Activated naive CD4-positive, alpha-beta T cell (primary cell): Measurements from ENCODE around the gene LINGO3.
"Not testable (repeated sequence)": the region's sequence is repeated elsewhere in the genome, so short reads cannot be mapped to it uniquely, and the experiment has no call there.

ENCODE experiments used
- DNase-seq, 4 experiments: peaks; one replicate each; lab custom pipeline; 2025; lab: John Stamatoyannopoulos, UW

The LINGO3 gene

GRCh38 chr19:2281265-2282061, 26.5 kb downstream of the LINGO3 start:
- not testable (repeated sequence) for DNase-seq

GRCh38 chr19:2280633-2281264, 27.2 kb downstream of the LINGO3 start:
- no peak for DNase-seq

- DNase-seq: no peak
Observed at GRCh38 chr19:2278459-2279158, 29.3 kb downstream of the LINGO3 start.

DNA sequence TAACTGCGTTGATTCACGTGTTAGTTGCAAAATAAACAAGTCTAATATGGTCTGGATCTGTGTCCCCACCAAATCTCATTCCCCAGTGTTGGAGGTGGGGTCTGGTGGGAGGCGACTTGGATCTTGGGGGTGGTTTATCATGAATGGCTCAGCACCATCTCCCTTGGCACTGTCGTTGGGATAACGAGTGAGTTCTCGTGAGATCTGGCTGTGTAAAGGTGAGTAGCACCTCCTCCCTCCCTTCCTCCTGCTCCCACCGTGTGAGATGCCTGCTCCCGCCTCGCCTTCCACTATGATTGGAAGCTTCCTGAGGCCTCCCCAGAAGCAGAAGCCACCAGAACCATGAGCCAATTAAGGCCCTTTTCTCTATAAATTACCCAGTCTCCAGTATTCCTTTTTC, 30.8 kb downstream of the LINGO3 start:
- DNase-seq: no peak

DNA sequence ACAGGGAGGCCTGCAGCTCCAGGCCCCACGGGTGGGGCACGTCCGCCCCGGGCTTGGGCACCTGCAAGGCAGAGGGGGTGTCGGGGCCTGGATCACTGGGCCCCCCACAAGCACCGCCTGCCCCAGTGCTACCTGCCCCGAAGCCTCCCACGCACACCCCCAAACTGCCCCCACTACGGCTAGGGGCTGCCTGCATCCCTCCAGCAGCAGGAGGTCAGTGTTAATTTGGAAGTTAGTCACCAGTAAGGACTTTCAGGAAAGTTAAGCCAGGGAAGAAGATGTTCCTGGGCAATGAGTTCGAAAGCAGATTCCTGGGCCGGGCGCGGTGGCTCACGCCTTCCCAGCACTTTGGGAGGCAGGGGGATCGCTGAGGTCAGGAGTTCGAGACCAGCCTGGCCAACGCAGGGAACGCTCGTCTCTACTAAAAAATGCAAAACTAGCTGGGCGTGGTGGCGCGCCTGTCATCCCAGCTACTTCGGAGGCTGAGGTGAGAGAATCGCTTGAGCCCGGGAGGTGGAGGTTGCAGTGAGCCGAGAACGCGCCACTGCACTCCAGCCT, 31.4 kb downstream of the LINGO3 start:
- DNase-seq: no peak

- DNase-seq: no peak
Observed at GRCh38 chr19:2275588-2276428, 32.1 kb downstream of the LINGO3 start.

GRCh38 chr19:2274931-2275535, 32.9 kb downstream of the LINGO3 start:
- peak in 1 of 4 experiments; percentile 51 for DNase-seq

DNA sequence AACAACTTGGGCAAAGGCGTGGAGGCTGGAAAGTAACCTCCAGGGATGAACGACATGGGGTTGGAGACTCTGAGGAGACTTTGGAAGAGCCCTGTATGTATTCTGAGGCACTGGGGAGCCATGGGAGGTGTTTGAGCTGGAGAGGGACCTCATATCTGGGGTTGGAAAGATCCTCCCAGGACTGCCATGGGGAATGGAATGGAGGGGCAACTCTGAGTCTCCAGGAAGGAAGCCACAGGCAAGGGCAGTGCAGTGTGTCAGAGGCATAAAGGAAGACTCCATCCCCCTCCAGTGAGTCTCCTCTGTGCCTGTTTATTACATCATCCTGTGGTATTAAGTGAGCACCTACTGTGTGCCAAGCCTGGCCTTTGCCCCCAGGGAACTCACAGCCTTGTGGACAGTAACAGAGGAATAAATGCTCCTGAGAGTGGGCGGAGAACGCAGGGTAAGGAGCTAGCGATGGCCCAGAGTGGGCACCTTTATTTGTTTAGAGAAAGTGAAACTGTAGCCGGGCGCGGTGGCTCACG, 33.7 kb downstream of the LINGO3 start:
- no peak for DNase-seq

DNA sequence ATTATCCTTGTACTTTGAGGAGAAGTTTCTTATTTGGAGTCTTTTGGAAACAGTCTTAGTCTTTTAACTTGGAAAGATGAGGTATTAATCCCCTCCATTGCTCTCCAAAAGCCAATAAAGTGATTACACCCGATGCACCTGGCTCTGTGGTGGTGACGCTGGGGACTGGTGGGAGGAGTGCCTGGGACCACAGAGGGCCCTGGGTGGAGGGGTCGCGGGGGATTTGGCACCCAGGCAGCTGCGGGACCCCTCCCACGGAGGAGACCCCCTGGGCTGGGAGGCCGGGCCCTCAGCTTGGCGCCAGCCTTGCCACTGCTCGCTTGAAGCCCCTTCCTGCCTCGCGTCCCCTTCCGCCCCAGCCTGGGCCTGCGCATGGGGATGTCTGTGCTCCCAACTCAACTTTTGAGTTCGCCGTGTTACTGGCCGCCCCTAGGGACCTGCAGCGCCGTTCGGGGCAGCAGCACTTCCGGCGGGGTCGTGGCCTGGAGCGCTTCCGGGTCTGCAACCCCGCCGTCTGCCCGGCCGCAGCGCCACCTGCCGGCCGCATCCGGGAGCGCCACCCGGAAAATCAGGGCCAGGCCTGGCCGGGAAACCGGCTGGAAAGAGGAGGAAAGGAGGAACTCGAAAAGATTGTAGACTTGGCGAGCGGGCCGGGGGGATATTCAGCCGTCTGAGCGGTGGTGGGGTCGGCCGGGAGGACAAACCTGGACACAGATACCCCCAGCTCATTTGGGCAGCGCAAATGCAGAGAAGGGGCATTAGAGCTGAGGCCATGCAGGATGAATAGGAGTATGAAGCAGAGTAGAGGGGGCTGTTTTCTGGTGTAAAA, 34.4 kb downstream of the LINGO3 start:
- peak; percentile 46 to 67 (median 54) for DNase-seq

DNA sequence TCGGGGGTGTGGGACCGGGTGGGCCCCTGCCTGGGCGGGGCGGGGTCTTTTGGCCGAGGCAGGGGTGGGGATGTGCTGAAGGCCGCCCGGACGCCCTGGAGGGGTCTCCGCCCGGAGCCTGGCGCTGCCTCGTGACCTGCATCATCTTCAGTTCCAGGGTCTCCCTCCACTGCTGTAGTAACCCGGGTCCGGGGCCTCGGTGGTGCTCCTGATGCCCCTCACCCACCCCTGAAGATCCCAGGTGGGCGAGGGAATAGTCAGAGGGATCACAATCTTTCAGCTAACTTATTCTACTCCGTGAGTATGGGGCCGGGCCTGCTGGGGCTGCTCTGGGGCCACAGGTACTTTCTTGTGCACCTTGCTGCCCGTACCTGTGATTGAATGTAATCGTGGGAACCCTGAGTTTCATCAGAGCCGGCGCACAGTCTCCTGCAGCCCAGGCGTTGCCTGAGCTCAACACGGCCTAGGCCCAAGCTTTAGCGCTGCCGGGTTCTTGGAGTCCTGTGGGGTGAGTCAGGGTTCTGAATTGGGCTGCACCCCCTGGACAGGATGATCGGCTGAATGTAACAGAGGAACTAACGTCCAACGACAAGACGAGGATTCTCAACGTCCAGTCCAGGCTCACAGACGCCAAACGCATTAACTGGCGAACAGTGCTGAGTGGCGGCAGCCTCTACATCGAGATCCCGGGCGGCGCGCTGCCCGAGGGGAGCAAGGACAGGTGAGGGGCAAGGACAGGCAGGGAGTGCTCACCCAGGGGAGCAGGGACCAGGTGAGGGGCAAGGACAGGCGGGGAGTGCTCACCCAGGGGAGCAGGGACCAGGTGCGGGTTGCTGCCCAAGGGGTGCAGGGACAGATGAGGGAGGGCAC, 36.5 kb downstream of the LINGO3 start:
- no peak for DNase-seq

DNA sequence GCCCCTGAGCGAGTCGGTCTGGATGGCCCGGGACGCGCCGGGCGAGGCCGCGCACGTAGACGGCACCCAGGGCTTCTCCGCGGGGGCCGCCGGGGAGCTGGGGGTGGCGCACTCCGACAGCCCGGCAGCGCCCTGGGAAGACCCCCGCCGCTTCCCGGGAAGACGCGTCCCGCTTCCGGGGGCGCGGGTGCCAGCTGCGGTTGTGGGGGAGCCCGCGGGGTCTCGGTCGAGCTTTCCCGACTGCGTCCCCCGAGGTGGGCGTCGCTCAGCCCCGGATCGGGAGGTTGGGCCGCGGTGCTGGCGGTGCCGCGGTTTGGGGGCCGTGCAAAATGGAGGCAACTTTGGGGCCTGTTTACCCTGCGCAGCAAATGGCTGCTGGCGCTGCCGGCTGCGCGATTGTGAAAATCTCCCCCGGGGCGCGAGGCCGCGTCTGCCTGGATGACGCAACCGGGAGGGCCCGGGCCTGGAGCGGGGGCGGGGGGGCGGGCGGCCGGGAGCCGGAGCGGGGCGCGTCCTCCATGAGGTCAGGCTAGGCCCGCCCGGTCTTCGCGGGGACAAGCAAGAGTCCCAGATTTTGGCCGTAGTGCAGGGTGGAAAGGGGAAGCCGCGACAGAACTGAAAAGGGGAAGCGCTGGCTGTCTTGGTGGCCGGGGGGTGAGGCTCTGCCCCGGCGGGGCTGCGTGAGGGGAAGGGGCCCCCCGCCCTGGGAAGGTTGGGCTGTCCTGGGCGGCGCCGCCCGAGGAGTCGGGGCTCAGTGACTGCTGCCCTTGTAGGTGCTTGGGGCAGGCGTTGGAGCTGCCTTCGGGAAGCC, 37.3 kb downstream of the LINGO3 start:
- peak in 3 of 4 experiments; percentile 31 to 51 (median 43) for DNase-seq

DNA sequence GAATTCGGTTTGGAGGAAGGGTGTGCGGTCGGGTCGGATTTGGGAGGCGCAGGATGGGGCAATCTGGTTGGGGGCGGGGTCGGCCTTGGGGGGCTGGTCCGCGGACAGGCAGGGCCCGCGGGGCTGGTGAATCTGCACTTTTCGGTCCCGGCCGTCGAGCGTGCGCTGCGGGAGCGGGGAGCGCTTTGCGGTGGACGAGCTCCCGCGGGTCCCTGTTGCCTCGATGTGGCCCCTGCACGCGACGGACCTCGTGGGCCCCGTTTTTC, 37.9 kb downstream of the LINGO3 start:
- DNase-seq: peak in 1 of 4 experiments; percentile 43

DNA sequence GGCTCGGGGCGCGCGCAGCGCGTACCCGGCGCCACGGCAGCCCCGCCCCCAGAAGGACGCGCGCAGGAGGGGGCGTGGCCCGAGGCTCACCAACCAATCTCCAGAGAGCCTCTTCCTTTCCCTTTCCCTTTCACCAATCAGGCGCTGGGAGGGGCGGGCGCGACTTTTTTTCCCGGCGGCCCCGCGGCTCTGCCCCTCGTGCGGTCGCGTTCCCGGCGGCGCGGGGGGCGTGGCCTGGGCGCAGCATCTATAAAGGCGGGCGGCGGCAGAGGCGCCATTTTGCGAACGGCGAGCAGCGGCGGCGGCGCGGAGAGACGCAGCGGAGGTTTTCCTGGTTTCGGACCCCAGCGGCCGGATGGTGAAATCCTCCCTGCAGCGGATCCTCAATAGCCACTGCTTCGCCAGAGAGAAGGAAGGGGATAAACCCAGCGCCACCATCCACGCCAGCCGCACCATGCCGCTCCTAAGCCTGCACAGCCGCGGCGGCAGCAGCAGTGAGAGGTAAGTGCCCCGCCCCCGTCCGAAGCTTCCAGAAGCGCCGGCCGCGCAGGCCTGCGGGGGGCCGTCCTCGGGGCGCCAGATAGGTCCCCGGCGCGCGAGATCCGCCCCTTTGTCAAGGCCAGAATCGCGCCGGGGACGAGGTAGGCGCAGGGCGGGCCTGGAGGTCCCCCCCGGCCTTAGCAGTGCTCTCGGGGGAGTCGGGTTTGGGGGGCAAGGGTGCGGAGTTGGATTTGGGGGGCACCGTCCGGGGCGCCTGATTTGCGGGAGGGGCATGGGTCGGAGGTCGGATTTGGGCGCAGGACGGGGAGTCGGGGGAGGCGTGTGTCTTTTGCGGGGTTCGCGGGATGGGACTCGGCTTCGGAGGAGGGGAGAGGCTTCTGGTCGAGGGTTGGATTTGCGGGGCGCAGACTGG, 38.5 kb downstream of the LINGO3 start:
- peak; percentile 98 to 99 (median 99) for DNase-seq

DNA sequence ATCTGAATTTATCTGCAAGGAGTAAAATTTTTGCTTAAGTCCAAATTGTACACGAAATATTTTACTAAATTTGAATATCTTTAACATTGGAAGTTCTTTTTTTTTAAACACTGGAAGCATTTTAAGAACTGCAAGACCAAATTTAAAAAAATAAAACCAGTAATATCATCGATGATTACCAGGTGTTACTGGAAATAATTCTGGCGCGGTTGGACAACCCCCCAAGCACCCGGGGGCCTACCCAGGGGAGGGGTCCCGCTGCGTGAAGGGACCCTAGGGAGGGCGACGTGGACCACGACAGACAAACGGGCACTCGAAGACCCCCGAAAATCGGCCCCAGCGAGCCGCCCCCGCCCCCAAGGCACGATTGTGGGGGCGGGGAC, 39.1 kb downstream of the LINGO3 start:
- no peak for DNase-seq

DNA sequence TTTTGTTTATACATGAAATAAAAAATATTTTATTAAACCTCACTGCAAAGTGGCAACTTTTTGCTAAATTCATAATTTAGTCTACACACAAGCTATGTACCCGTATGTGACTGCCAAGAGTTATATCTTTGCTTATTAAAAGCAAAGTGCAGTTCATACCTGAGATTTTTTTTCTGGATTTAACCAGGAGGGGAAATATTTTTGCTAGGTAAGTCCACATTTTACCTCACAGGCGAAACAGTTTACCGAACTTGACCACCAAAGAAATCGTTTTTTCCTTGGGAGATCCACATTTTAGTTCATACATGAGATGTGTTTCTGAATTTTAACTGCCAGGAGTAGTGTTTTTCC, 39.5 kb downstream of the LINGO3 start:
- no peak for DNase-seq

DNA sequence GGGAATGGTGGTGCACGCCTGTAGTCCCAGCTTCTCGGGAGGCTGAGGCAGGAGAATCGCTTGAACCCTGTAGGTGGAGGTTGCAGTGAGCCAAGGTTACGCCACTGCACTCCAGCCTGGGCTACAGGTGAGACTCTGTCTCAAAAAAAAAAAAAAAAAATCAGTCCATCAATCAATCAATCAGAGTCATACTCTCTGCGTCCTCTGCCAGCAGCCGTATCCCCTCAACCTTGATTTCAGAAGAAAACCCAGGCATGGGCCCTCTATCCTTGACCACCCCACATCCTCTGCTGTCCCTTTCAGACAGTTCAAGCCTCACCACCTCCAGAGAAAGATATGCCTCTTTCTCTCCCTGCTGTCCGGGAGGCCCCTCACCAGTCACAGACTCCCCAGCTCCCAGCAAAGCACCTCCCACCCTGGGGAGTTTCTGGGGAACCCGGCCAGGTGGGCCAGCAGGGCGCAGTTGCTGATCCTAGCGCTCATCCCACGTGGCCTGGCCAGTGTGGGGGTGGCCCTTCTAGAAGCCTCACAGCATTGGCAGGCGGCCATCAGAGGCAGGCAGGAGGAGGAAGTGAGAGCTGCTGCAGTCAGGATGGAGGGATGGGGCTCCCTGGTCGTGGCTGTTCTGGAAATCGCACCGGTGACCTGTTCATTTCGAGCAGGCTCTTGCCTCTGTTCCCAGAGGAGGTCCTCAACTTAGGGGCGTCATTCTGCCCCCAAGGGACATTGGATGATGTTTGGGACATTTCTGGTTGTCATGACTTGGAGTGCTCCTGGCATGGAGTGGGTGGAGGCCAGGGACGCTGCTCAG, 41.6 kb downstream of the LINGO3 start:
- DNase-seq: no peak
